Tibial nerve (tissue), 4 donors: ENCODE results near the gene TOR1AIP1.

ENCODE experiments used
- EP300 ChIP-seq, 2 donors: sonication (generic); formaldehyde crosslinking; IDR thresholded peaks; one replicate each; pipeline ENCODE4 v1.6.1; 2017; ENCODE audit warnings: antibody characterized with exemption in 2 of 2, mild to moderate bottlenecking in 1 of 2
- POLR2A ChIP-seq, 2 donors: fragments of 450-650 bp; IDR thresholded peaks; one replicate each; pipeline ENCODE4 v1.6.1; 2017; ENCODE audit warnings: antibody characterized with exemption in 2 of 2, mild to moderate bottlenecking in 2 of 2, moderate library complexity in 2 of 2
- TF ChIP-seq, protein P1 (sequence below), 5 experiments: fragments of 200-600 bp in 3 of 5; fragments of 450-650 bp in 2 of 5; sonication (generic) in 3 of 5; IDR thresholded peaks; one replicate each; pipeline ENCODE4 v1.5.1; 2016 to 2019; ENCODE audit warnings: antibody characterized with exemption in 5 of 5, mild to moderate bottlenecking in 3 of 5, moderate library complexity in 2 of 5

DNA sequence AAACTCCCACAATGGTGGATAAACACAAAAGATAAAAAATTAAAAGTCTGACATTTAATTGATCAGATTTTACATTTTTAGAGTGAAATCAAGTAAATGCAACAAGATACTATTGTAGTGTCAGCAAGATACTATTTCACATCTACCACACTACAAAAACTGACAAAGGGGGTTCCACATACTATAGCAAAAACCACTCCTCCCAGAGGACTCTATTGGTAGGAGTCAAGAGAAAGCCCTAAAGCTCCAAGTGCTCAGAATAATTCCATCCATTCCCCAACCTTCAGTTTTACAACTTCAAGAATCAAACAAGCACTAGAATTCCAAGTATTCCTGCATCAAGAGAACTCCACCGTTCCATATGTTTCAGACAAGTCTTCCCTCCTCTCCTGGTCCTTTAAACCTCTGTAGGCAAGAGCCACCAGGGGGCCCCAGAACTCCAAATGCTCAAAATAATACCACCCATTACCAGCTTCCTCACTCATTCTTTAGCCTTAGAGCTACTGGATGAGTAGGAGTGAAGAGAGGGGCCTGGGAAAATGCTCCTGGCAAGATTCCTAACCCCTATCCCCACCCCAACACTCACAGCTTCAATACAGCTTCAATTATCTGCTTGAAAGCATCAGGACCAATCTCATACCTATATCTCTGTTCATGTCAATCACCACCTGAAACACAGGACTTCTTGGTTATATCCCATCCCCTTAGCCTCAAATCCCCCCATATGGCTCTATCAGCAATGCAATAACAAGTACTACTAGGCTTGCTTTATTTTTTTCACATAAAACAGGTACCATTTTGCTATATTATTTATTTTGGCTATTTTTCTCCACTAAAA, 14.4 kb upstream of the TOR1AIP1 start:
- no peak for TF ChIP-seq POLR2A (IDR thresholded peaks at IDR 0.05)
- TF ChIP-seq EP300 (IDR thresholded peaks at IDR 0.05), result no peak
- TF ChIP-seq, protein P1, sequence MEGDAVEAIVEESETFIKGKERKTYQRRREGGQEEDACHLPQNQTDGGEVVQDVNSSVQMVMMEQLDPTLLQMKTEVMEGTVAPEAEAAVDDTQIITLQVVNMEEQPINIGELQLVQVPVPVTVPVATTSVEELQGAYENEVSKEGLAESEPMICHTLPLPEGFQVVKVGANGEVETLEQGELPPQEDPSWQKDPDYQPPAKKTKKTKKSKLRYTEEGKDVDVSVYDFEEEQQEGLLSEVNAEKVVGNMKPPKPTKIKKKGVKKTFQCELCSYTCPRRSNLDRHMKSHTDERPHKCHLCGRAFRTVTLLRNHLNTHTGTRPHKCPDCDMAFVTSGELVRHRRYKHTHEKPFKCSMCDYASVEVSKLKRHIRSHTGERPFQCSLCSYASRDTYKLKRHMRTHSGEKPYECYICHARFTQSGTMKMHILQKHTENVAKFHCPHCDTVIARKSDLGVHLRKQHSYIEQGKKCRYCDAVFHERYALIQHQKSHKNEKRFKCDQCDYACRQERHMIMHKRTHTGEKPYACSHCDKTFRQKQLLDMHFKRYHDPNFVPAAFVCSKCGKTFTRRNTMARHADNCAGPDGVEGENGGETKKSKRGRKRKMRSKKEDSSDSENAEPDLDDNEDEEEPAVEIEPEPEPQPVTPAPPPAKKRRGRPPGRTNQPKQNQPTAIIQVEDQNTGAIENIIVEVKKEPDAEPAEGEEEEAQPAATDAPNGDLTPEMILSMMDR (IDR thresholded peaks at IDR 0.05), result peak; percentile 35 to 59 (median 54)
